Activated CD8-positive, alpha-beta memory T cell treated with anti-CD3 and anti-CD28 coated beads, Interleukin-2, amount 50 U/mL, for 24 hours (primary cell): ENCODE results near the gene PTPN6.

ENCODE experiments used
- DNase-seq: peaks from one replicate; pipeline ENCODE4 v3.0.0-alpha.2; 2020; ENCODE audit errors: extremely low read depth

Gene PTPN6

DNA sequence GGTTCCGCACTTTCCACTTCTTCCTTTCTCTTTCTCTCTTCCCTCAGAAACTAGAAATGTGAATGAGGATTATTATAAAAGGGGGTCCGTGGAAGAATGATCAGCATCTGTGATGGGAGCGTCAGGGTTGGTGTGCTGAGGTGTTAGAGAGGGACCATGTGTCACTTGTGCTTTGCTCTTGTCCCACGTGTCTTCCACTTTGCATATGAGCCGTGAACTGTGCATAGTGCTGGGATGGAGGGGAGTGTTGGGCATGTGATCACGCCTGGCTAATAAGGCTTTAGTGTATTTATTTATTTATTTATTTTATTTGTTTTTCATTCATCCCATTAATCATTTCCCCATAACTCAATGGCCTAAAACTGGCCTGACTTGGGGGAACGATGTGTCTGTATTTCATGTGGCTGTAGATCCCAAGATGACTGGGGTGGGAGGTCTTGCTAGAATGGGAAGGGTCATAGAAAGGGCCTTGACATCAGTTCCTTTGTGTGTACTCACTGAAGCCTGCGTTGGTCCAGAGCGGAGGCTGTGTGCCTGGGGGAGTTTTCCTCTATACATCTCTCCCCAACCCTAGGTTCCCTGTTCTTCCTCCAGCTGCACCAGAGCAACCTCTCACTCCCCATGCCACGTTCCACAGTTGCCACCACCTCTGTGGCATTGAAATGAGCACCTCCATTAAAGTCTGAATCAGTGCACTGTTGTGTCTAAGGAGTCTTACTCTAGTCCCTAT, 28.0 kb upstream of the PTPN6 start:
- no peak for DNase-seq

DNA sequence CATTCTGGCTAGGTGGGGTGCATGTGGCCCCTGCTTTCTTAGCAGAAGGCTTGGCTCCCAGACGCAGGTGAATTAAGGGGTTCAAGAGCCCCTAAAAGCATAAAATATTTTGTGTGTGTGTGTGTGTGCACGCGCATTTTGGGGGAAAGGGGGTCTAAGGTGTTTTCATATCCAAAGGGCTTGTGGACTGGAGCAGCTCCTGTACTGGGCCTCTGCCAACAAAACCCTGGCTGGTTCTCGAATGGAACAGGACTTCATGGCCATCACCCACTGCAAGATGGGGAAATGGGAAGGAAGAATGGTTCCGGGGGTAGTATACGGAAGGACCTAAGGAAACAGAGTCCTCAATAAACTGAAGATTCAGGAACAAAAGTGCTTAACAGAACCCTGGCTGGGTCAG, 27.3 kb upstream of the PTPN6 start:
- DNase-seq: no peak

DNA sequence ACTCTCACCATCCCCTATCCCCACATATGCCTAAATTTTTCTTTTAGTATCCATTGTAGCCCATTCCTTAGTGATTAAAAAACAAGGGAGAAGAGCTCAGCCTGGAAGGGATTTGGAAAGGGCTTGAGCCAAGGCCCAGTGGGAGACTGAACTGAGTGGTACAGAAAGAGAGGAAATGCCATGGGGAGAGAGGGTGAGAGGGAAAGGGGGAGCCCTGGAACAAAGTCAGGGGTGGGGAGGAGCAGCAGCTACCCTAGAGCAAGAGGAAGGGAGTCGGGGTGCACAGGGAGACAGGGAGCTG, 26.0 kb upstream of the PTPN6 start:
- no peak for DNase-seq

- no peak for DNase-seq
These were observed 25.4 kb upstream of the PTPN6 start for GRCh38 chr12:6925540-6926279.

DNA sequence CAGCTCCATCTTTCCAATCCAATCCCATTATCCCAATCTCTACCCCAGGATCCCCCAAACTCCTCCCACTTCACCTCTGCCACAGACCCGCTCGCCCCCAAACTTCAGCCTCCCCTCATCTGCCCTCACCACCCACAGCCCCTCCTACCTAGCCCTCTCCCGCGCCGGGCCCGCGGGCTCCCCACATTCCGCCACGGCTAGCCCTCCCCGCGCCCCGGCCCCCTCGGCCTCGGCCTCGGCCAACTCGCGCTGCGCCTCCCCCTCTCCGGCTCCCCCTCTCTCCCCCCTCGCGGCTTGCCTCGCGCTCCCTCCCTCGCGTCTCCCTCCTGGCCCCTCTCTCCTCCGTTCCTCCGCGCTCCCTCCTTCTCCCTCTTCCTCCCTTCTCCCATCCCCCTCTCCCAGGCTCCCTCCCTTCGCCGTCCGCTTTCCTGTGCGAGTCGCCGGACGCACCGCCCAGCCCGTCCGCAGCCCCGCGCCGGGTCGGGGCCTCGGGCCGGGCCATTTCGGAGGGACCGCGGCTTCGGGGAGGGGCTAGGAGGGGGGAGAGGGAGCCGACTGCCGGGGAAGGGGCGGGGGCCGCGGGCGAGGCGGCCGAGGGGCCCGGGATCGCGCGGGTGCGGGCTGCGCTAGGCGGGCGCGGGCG, 23.7 kb upstream of the PTPN6 start, which contains the start of gene ATN1:
ATN1 (plus strand) TSS at position 581 of the 643 bp plus-strand sequence. CDS start 6,043 bp downstream, outside the sequence.
- no peak for DNase-seq

DNA sequence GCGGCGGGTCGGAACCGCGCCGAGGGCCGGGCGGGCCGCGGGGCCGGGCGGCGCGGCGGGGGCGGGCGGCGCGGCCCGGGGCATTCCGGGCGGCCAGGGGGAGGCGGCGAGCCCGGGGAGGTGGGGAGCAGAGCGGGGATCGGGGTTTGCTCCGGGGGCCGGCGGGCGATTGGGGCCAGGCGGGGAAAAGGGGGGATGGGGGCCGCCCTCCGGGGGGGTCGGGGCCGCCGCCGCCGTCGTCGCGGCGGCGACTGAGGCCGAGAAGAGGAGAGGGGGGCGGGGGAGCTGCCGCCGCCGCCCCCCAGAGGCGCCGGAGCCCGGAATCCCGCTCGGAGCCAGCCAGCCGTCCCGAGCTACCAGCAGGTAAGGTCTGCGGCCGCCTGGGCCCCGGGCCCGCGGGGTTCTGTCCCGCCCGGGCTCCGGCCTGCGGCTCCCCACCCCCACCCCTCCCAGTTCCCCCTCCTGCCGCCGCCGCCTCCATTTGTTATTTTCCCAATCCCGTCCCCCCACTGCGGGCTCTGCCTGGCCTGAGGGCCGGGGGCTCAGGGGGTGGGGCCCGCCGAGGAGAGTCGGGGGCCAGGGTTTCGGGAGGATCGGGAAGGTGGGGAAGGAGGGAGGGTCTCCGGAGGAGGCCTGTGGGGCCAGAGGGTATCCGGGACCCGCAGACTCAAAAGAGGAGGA, 23.0 kb upstream of the PTPN6 start:
- DNase-seq: no peak

DNA sequence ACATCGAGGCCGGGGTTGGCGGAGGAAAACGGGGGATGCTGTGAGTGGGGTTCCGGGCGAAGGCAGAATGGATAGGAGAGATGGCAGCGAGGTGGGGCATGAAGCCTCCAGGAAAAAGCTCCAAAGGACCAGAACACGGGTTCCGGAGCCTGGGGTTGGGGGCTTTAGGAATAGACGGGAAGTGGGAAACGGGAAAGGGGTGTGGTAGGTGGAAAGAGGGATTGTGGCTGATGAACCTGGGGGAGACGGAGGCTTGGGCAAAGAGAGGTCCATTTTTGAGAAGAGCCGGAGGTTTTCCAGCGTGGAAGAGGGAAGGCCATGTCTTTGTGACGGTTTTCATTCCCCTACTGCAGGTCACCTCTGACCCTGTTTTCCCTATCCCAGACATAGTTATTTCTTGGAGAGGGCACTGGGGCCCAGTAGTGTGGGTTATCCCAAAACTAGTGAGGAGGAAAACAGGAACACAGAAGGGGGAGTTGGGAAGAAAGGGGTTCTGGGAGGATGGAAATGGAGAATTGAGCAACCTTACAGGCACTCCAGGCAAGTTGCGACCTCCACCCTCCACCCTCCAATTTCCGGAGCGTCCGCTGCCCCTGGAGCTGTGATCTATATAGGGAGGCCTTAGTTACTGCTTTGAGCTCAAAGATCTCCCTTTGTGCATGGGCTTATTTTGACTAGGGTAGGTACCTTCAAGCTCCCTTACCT, 22.3 kb upstream of the PTPN6 start:
- DNase-seq: no peak

- no peak for DNase-seq
These were observed 21.4 kb upstream of the PTPN6 start for GRCh38 chr12:6929466-6930452.

DNA sequence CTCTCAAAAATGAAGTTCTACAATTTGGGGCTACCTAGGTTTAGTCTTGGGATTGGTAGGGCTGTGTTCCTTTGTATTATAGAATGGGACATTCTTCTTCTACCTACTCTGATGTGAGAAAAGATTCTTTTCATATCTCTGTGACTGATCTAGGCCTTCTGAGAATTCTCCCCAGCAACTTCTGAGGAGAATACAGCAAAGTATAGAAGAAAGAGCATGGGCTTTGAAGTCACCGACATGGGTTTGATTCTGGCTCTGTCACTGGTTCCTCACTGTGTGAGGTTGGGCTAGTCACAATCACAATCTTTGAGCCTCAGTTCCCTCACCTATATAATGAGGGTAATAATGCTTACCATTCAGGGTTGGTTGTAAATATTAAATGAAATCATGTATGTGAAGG, 18.4 kb upstream of the PTPN6 start:
- no peak for DNase-seq

DNA sequence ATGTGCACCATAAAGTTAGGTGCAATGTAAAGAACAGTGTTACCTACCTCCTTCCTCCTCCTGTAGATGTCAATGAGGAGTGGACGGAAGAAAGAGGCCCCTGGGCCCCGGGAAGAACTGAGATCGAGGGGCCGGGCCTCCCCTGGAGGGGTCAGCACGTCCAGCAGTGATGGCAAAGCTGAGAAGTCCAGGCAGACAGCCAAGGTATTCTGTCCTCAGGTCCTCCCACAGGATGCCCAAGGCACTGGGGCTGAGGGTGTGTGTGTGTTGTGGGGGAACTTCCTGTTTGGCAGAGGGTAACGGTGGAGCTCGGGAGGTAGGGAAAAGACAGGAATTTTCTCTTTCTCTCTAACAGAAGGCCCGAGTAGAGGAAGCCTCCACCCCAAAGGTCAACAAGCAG, 17.0 kb upstream of the PTPN6 start:
- no peak for DNase-seq

DNA sequence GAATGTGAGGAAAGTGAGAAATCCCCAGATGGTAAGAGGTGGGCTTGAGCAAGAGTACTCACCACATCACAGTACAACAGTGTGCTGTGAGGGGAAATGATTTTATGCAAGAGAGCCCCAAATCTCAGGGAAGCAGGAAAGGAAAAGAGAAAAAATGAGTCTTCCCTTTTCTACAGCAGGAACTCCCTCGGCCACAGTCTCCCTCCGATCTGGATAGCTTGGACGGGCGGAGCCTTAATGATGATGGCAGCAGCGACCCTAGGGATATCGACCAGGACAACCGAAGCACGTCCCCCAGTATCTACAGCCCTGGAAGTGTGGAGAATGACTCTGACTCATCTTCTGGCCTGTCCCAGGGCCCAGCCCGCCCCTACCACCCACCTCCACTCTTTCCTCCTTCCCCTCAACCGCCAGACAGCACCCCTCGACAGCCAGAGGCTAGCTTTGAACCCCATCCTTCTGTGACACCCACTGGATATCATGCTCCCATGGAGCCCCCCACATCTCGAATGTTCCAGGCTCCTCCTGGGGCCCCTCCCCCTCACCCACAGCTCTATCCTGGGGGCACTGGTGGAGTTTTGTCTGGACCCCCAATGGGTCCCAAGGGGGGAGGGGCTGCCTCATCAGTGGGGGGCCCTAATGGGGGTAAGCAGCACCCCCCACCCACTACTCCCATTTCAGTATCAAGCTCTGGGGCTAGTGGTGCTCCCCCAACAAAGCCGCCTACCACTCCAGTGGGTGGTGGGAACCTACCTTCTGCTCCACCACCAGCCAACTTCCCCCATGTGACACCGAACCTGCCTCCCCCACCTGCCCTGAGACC, 15.6 kb upstream of the PTPN6 start:
- DNase-seq: no peak

DNA sequence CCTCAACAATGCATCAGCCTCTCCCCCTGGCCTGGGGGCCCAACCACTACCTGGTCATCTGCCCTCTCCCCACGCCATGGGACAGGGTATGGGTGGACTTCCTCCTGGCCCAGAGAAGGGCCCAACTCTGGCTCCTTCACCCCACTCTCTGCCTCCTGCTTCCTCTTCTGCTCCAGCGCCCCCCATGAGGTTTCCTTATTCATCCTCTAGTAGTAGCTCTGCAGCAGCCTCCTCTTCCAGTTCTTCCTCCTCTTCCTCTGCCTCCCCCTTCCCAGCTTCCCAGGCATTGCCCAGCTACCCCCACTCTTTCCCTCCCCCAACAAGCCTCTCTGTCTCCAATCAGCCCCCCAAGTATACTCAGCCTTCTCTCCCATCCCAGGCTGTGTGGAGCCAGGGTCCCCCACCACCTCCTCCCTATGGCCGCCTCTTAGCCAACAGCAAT, 14.9 kb upstream of the PTPN6 start:
- no peak for DNase-seq

DNA sequence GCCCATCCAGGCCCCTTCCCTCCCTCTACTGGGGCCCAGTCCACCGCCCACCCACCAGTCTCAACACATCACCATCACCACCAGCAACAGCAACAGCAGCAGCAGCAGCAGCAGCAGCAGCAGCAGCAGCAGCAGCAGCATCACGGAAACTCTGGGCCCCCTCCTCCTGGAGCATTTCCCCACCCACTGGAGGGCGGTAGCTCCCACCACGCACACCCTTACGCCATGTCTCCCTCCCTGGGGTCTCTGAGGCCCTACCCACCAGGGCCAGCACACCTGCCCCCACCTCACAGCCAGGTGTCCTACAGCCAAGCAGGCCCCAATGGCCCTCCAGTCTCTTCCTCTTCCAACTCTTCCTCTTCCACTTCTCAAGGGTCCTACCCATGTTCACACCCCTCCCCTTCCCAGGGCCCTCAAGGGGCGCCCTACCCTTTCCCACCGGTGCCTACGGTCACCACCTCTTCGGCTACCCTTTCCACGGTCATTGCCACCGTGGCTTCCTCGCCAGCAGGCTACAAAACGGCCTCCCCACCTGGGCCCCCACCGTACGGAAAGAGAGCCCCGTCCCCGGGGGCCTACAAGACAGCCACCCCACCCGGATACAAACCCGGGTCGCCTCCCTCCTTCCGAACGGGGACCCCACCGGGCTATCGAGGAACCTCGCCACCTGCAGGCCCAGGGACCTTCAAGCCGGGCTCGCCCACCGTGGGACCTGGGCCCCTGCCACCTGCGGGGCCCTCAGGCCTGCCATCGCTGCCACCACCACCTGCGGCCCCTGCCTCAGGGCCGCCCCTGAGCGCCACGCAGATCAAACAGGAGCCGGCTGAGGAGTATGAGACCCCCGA, 14.3 kb upstream of the PTPN6 start:
- DNase-seq: no peak

- DNase-seq: peak; percentile 87
These were observed 13.4 kb upstream of the PTPN6 start for GRCh38 chr12:6937481-6938352.

DNA sequence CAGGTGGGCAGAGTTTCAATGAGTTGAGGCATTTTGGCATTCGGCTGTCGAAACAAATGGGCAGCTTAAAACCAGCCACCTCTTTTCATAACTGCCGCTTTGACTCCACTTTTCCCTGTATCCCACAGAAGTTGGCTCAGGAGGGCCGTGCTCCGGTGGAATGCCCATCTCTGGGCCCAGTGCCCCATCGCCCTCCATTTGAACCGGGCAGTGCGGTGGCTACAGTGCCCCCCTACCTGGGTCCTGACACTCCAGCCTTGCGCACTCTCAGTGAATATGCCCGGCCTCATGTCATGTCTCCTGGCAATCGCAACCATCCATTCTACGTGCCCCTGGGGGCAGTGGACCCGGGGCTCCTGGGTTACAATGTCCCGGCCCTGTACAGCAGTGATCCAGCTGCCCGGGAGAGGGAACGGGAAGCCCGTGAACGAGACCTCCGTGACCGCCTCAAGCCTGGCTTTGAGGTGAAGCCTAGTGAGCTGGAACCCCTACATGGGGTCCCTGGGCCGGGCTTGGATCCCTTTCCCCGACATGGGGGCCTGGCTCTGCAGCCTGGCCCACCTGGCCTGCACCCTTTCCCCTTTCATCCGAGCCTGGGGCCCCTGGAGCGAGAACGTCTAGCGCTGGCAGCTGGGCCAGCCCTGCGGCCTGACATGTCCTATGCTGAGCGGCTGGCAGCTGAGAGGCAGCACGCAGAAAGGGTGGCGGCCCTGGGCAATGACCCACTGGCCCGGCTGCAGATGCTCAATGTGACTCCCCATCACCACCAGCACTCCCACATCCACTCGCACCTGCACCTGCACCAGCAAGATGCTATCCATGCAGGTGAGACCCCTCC, 12.6 kb upstream of the PTPN6 start:
- no peak for DNase-seq

DNA sequence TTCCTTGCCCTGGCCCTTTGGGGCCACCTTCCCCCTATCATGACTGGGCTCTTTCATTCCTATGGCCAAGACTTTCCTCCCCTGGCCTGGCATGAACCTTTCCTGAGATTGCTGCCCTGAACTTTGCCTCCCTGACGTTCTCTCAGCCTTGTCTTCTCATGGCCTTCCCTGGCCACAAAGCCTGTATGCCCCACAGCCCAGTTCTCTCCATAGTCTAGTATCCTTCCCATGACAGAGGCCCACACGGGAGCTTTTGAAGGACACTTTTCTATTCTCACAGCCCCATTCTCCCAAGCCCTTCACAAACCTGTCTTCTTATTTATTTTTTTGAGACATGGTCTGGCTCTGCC, 12.0 kb upstream of the PTPN6 start:
- no peak for DNase-seq

GRCh38 chr12:6941267-6941666, 9.9 kb upstream of the PTPN6 start:
- no peak for DNase-seq
